GM06990 (cell line): ENCODE measurements around the gene MYO5A.
A peak's percentile ranks its signal among the peaks of the same experiment; 100 is the strongest.

Experiments
- DNase-seq: peaks from one replicate; pipeline ENCODE4 v3.0.0-alpha.2; 2011; ENCODE audit not compliant: insufficient read length; ENCODE audit errors: extremely low read depth
- H3K27me3 ChIP-seq: replicated peaks from 2 replicates; pipeline ENCODE4 v1.6.0; 2011; ENCODE audit warnings: low read length; ENCODE audit not compliant: control insufficient read depth, insufficient read depth
- H3K36me3 ChIP-seq: 2 replicates; pipeline ENCODE4 v1.5.1; 2011; ENCODE audit warnings: low read length; ENCODE audit not compliant: control insufficient read depth, insufficient read depth
- H3K4me3 ChIP-seq: replicated peaks from 2 replicates; pipeline ENCODE4 v1.5.1; 2011; ENCODE audit warnings: low read depth, mild to moderate bottlenecking, control low read depth, low read length
- TF ChIP-seq, protein P1 (sequence below): IDR thresholded peaks from 2 replicates; pipeline ENCODE4 v1.5.1; 2011; ENCODE audit warnings: low read length, control low read depth, mild to moderate bottlenecking, inconsistent platforms; ENCODE audit not compliant: insufficient read depth, poor library complexity, severe bottlenecking

MYO5A gene

GRCh38 chr15:52546031-52546751 lies 17.5 kb upstream of the MYO5A start:
- Histone ChIP-seq H3K36me3 (peaks cover 12% of the 10 kb centered on the region), H3K4me3 (no peak overlapping the region), H3K27me3 (no peaks in the 10 kb centered on the region)
- TF ChIP-seq, protein P1, sequence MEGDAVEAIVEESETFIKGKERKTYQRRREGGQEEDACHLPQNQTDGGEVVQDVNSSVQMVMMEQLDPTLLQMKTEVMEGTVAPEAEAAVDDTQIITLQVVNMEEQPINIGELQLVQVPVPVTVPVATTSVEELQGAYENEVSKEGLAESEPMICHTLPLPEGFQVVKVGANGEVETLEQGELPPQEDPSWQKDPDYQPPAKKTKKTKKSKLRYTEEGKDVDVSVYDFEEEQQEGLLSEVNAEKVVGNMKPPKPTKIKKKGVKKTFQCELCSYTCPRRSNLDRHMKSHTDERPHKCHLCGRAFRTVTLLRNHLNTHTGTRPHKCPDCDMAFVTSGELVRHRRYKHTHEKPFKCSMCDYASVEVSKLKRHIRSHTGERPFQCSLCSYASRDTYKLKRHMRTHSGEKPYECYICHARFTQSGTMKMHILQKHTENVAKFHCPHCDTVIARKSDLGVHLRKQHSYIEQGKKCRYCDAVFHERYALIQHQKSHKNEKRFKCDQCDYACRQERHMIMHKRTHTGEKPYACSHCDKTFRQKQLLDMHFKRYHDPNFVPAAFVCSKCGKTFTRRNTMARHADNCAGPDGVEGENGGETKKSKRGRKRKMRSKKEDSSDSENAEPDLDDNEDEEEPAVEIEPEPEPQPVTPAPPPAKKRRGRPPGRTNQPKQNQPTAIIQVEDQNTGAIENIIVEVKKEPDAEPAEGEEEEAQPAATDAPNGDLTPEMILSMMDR, result no peak
- no peak for DNase-seq

GRCh38 chr15:52540374-52541012 lies 11.8 kb upstream of the MYO5A start:
- TF ChIP-seq, protein P1, result no peak
- no peaks in the 10 kb centered on the region for H3K36me3 ChIP-seq
- no peaks in the 10 kb centered on the region for H3K27me3 ChIP-seq
- no peak overlapping the region for H3K4me3 ChIP-seq
- no peak for DNase-seq

- Histone ChIP-seq H3K36me3 (no peaks in the 10 kb centered on the region), H3K27me3 (no peaks in the 10 kb centered on the region), H3K4me3 (no peak overlapping the region)
- TF ChIP-seq, protein P1, result no peak
- DNase-seq, result no peak
Observed at GRCh38 chr15:52537459-52537858, 8.8 kb upstream of the MYO5A start.

DNA sequence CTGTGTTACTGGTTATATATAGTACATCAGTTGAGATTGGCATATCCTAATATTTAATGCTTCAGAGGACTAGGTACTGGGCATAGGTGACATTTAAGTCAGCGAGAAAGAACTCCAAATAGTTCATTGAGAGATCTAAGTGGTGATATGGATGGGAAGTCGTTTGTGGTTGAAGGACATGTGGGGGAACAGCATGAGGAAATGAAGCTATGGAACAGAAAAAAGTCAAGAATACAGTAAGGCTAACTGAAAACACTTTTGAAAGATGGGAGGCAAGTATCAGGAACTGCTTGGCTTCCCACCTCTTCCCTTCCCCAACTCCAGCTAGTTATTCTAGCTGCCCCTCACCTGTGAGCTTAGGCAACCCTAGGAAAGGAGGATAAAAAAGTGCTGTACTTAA lies 3.7 kb upstream of the MYO5A start:
- DNase-seq, result no peak

DNA sequence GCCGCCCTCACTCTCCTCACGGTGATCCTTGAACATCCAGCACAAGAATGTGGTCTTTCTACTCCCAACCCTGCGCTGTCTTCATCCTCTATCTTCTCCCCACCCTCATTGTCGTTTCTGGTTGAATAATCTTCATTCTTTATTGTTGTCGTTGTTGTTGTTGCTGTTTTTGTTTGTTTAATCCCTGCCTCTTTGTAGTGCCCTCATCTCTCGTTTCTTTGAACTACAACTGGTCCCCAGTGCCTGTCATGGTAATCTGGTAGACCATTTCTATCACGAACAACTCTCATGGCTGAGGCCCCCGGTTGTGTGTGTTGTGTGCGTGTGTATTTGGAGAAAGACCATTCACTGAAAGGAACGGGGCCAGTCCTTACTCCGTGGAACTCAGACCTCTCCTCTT lies 1.3 kb upstream of the MYO5A start:
- TF ChIP-seq, protein P1, result no peak
- no peak for DNase-seq
- Histone ChIP-seq H3K27me3 (no peaks in the 10 kb centered on the region), H3K36me3 (no peaks in the 10 kb centered on the region), H3K4me3 (peak overlapping the region; percentile 90)

More for the DNA sequence above, 3.7 kb upstream of the MYO5A start:
- TF ChIP-seq, protein P1, result no peak
- Histone ChIP-seq H3K36me3 (no peaks in the 10 kb centered on the region), H3K27me3 (no peaks in the 10 kb centered on the region), H3K4me3 (no peak overlapping the region)
